SH-SY5Y (cell line): ENCODE data around the gene PNPLA5.

Experiments used
- GATA2 ChIP-seq: IDR thresholded peaks from 2 replicates; pipeline ENCODE4 v1.6.1; 2011; ENCODE audit warnings: mild to moderate bottlenecking, low read depth, low read length
- GATA3 ChIP-seq: IDR thresholded peaks from 2 replicates; pipeline ENCODE4 v1.6.1; 2011; ENCODE audit warnings: low read depth, mild to moderate bottlenecking, low read length, moderate library complexity

DNA sequence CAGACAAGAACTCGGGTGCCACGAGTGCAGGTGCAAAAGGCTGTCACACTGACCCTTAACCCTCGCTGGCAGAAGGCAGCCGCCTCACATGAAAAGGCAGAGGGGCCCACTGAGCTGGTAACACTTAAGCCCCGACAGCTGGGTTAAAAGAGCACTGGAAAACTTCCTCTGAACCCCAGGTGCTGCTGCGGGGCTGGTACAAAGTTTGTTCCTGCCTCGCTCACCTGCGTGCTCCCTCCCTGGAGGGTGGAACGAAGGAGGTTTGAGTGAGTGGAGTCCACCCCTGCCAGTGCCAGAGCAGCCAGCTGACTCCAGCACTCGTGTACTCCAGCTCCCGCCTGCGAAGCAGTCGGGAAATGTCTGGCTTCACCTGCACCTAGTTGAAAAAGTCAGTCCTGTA lies 42.1 kb downstream of the PNPLA5 start:
- no peak for TF ChIP-seq GATA3
- no peak for TF ChIP-seq GATA2
